HEK293 (cell line): ENCODE data around the gene ACP7.
A peak's percentile ranks its signal among the peaks of the same experiment; 100 is the strongest.

Experiments used
- EGR2 ChIP-seq: fragments of 450-650 bp; formaldehyde crosslinking; IDR thresholded peaks from 2 replicates; pipeline ENCODE4 v1.5.1; 2016; ENCODE audit warnings: low read depth, missing biosample characterization, missing genetic modification characterization
- GFI1B ChIP-seq: fragments of 450-650 bp; formaldehyde crosslinking; IDR thresholded peaks from 2 replicates; pipeline ENCODE4 v1.5.1; 2016; ENCODE audit warnings: missing biosample characterization, missing genetic modification characterization
- IKZF3 ChIP-seq: fragments of 450-650 bp; IDR thresholded peaks from 2 replicates; pipeline ENCODE4 v1.5.0; 2018; ENCODE audit warnings: missing biosample characterization, mild to moderate bottlenecking, missing genetic modification characterization, moderate library complexity
- KLF16 ChIP-seq: fragments of 450-650 bp; formaldehyde crosslinking; IDR thresholded peaks from 2 replicates; pipeline ENCODE4 v1.5.1; 2017; ENCODE audit warnings: missing biosample characterization, missing genetic modification characterization
- KLF9 ChIP-seq: fragments of 450-650 bp; formaldehyde crosslinking; IDR thresholded peaks from 2 replicates; pipeline ENCODE4 v1.5.1; 2016; ENCODE audit warnings: missing biosample characterization, missing genetic modification characterization, low read depth
- MZF1 ChIP-seq: fragments of 450-650 bp; formaldehyde crosslinking; IDR thresholded peaks from 2 replicates; pipeline ENCODE4 v1.5.1; 2017; ENCODE audit warnings: missing biosample characterization, missing genetic modification characterization, borderline replicate concordance
- OVOL3 ChIP-seq: fragments of 450-650 bp; formaldehyde crosslinking; IDR thresholded peaks from 2 replicates; pipeline ENCODE4 v1.5.1; 2016; ENCODE audit warnings: missing biosample characterization, missing genetic modification characterization
- REPIN1 ChIP-seq: fragments of 450-650 bp; formaldehyde crosslinking; IDR thresholded peaks from 2 replicates; pipeline ENCODE4 v1.5.1; 2017; ENCODE audit warnings: missing biosample characterization, missing genetic modification characterization, low read depth
- SETDB1 ChIP-seq: IDR thresholded peaks from one replicate; pipeline ENCODE4 v1.6.1; 2017; ENCODE audit warnings: mild to moderate bottlenecking, low read length, moderate library complexity, mixed read lengths; ENCODE audit not compliant: insufficient read length
- ZBTB17 ChIP-seq: fragments of 450-650 bp; formaldehyde crosslinking; IDR thresholded peaks from 2 replicates; pipeline ENCODE4 v1.5.1; 2016; ENCODE audit warnings: missing biosample characterization, missing genetic modification characterization
- ZFP3 ChIP-seq: fragments of 450-650 bp; formaldehyde crosslinking; IDR thresholded peaks from 2 replicates; pipeline ENCODE4 v1.5.1; 2016; ENCODE audit warnings: low read depth, missing biosample characterization, missing genetic modification characterization
- ZNF10 ChIP-seq: fragments of 450-650 bp; formaldehyde crosslinking; IDR thresholded peaks from 2 replicates; pipeline ENCODE4 v1.5.1; 2017; ENCODE audit warnings: missing biosample characterization, missing genetic modification characterization
- ZNF114 ChIP-seq: fragments of 450-650 bp; formaldehyde crosslinking; IDR thresholded peaks from 2 replicates; pipeline ENCODE4 v1.5.0; 2017; ENCODE audit warnings: missing biosample characterization, missing genetic modification characterization
- ZNF132 ChIP-seq: fragments of 450-650 bp; formaldehyde crosslinking; IDR thresholded peaks from 2 replicates; pipeline ENCODE4 v1.5.1; 2017; ENCODE audit warnings: missing biosample characterization, missing genetic modification characterization, borderline replicate concordance
- ZNF155 ChIP-seq: fragments of 450-650 bp; formaldehyde crosslinking; IDR thresholded peaks from 2 replicates; pipeline ENCODE4 v1.5.1; 2016; ENCODE audit warnings: missing biosample characterization, missing genetic modification characterization
- ZNF16 ChIP-seq: fragments of 450-650 bp; formaldehyde crosslinking; IDR thresholded peaks from 2 replicates; pipeline ENCODE4 v1.5.1; 2016; ENCODE audit warnings: low read depth, missing biosample characterization, missing genetic modification characterization
- ZNF214 ChIP-seq: fragments of 450-650 bp; formaldehyde crosslinking; IDR thresholded peaks from 2 replicates; pipeline ENCODE4 v1.5.1; 2017; ENCODE audit warnings: missing biosample characterization, mild to moderate bottlenecking, missing genetic modification characterization, borderline replicate concordance
- ZNF223 ChIP-seq: fragments of 450-650 bp; formaldehyde crosslinking; IDR thresholded peaks from 2 replicates; pipeline ENCODE4 v1.5.1; 2016; ENCODE audit warnings: missing biosample characterization, missing genetic modification characterization
- ZNF239 ChIP-seq: fragments of 450-650 bp; formaldehyde crosslinking; IDR thresholded peaks from 2 replicates; pipeline ENCODE4 v1.5.1; 2016; ENCODE audit warnings: missing biosample characterization, missing genetic modification characterization
- ZNF292 ChIP-seq: fragments of 450-650 bp; formaldehyde crosslinking; IDR thresholded peaks from 2 replicates; pipeline ENCODE4 v1.5.1; 2016; ENCODE audit warnings: low read depth, missing biosample characterization, missing genetic modification characterization, borderline replicate concordance
- ZNF311 ChIP-seq: fragments of 450-650 bp; formaldehyde crosslinking; IDR thresholded peaks from 2 replicates; pipeline ENCODE4 v1.5.1; 2017; ENCODE audit warnings: missing biosample characterization, missing genetic modification characterization, borderline replicate concordance
- ZNF394 ChIP-seq: fragments of 450-650 bp; formaldehyde crosslinking; IDR thresholded peaks from 2 replicates; pipeline ENCODE4 v1.5.1; 2016; ENCODE audit warnings: missing biosample characterization, missing genetic modification characterization, mild to moderate bottlenecking, moderate library complexity, borderline replicate concordance
- ZNF416 ChIP-seq: fragments of 450-650 bp; formaldehyde crosslinking; IDR thresholded peaks from 2 replicates; pipeline ENCODE4 v1.5.1; 2016; ENCODE audit warnings: missing biosample characterization, missing genetic modification characterization
- ZNF48 ChIP-seq: fragments of 450-650 bp; formaldehyde crosslinking; IDR thresholded peaks from 2 replicates; pipeline ENCODE4 v1.5.1; 2016; ENCODE audit warnings: missing biosample characterization, missing genetic modification characterization
- ZNF501 ChIP-seq: fragments of 450-650 bp; formaldehyde crosslinking; IDR thresholded peaks from 2 replicates; pipeline ENCODE4 v1.5.1; 2016; ENCODE audit warnings: missing biosample characterization, missing genetic modification characterization
- ZNF514 ChIP-seq: fragments of 450-650 bp; formaldehyde crosslinking; IDR thresholded peaks from 2 replicates; pipeline ENCODE4 v1.5.1; 2016; ENCODE audit warnings: missing biosample characterization, missing genetic modification characterization
- ZNF521 ChIP-seq: fragments of 450-650 bp; formaldehyde crosslinking; IDR thresholded peaks from 2 replicates; pipeline ENCODE4 v1.5.1; 2017; ENCODE audit warnings: missing biosample characterization, mild to moderate bottlenecking, missing genetic modification characterization
- ZNF561 ChIP-seq: fragments of 450-650 bp; IDR thresholded peaks from 2 replicates; pipeline ENCODE4 v1.5.1; 2018; ENCODE audit warnings: missing biosample characterization, missing genetic modification characterization, borderline replicate concordance
- ZNF707 ChIP-seq: fragments of 450-650 bp; formaldehyde crosslinking; IDR thresholded peaks from 2 replicates; pipeline ENCODE4 v1.5.1; 2016; ENCODE audit warnings: missing biosample characterization, missing genetic modification characterization
- ZNF785 ChIP-seq: fragments of 450-650 bp; formaldehyde crosslinking; IDR thresholded peaks from 2 replicates; pipeline ENCODE4 v1.5.1; 2016; ENCODE audit warnings: missing biosample characterization, missing genetic modification characterization
- ZNF791 ChIP-seq: fragments of 450-650 bp; formaldehyde crosslinking; IDR thresholded peaks from 2 replicates; pipeline ENCODE4 v1.5.1; 2016; ENCODE audit warnings: missing biosample characterization, missing genetic modification characterization
- ZNF843 ChIP-seq: fragments of 450-650 bp; formaldehyde crosslinking; IDR thresholded peaks from 2 replicates; pipeline ENCODE4 v1.5.1; 2016; ENCODE audit warnings: missing biosample characterization, missing genetic modification characterization
- TF ChIP-seq, protein P1 (sequence below): fragments of 450-650 bp; formaldehyde crosslinking; IDR thresholded peaks from 2 replicates; pipeline ENCODE4 v1.5.0; 2017; ENCODE audit warnings: missing biosample characterization, missing genetic modification characterization, borderline replicate concordance
- TF ChIP-seq, protein P2 (sequence below): IDR thresholded peaks from 2 replicates; pipeline ENCODE4 v1.6.1; 2011; ENCODE audit warnings: mild to moderate bottlenecking, low read depth, low read length, borderline replicate concordance
- TF ChIP-seq, protein P3 (sequence below): fragments of 450-650 bp; formaldehyde crosslinking; IDR thresholded peaks from 2 replicates; pipeline ENCODE4 v1.5.1; 2017; ENCODE audit warnings: missing biosample characterization, missing genetic modification characterization
- TF ChIP-seq, protein P4 (sequence below): fragments of 450-650 bp; formaldehyde crosslinking; IDR thresholded peaks from 2 replicates; pipeline ENCODE4 v1.5.1; 2017; ENCODE audit warnings: missing biosample characterization, missing genetic modification characterization

The ACP7 gene

DNA sequence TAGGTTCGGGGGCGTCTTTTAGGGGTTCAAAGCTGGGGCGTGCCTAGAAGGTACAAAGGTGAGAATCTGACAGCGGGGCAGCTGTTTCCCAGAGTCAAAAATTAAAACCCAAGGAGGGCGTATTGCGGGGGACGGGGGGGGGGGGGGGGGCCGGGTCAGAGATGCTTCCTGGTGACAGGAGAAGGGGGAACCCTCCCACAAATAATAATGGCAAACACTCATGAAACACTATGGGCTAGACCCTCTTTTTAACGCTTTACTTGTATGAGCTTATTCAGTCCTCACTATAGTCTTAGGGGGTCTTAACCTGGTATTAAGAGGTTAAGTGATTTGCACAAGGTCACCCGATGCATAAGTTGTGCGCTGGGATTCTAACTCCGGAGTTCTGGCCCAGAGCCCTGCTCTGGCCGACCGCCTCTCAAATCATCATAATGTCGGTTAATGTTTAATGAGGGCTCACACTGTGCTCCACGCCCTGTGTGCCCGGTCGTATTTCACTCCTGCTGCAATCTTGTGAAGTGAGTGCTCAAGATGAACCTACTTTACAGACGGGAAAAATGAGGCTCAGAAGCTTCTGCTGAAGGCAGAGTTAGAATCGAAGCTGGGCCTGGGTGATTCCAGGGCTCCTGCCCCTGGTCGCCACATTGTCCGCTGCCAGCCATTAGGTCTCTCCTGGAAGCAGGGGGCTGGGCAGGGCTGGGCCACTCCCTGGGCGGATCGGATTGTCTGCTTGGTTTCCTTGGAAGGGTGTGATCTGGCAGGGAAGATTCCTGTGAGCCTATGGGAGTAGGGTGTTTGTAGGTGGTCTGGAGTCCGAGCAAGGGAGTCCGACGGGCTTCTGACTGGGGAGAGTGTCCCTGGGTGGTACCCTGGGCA is 42.4 kb downstream of the ACP7 start (continued):
- TF ChIP-seq ZNF114 (tag by site-specific recombination) (no peak), EGR2 (tag by site-specific recombination) (no peak), ZNF785 (tag by site-specific recombination) (no peak), ZNF311 (tag by site-specific recombination) (no peak), ZNF791 (tag by site-specific recombination) (no peak), KLF16 (tag by site-specific recombination) (no peak), ZNF16 (tag by site-specific recombination) (no peak), ZNF214 (tag by site-specific recombination) (no peak), ZNF843 (tag by site-specific recombination) (peak; percentile 67; the same call in 1 of the 2 replicates), ZNF48 (no peak), OVOL3 (tag by site-specific recombination) (no peak), IKZF3 (tag by site-specific recombination) (peak; percentile 70), ZBTB17 (tag by site-specific recombination) (peak; percentile 81), ZNF501 (tag by site-specific recombination) (peak; percentile 90), ZNF223 (tag by site-specific recombination) (no peak), ZNF155 (tag by site-specific recombination) (no peak), ZNF10 (peak; percentile 38; the same call in 1 of the 2 replicates), ZNF521 (tag by site-specific recombination) (no peak), MZF1 (tag by site-specific recombination) (peak; percentile 55; the same call in 1 of the 2 replicates), ZNF514 (tag by site-specific recombination) (no peak), KLF9 (tag by site-specific recombination) (peak; percentile 48; the same call in 1 of the 2 replicates), ZNF416 (no peak), REPIN1 (tag by site-specific recombination) (peak; percentile 92; the same call in 1 of the 2 replicates), ZNF561 (tag by site-specific recombination) (peak; percentile 71; the same call in 1 of the 2 replicates), ZNF292 (tag by site-specific recombination) (no peak), ZNF707 (tag by site-specific recombination) (no peak), ZNF239 (tag by site-specific recombination) (no peak), ZFP3 (tag by site-specific recombination) (no peak), GFI1B (tag by site-specific recombination) (0 out of 2 replicates have a peak, but pooled peaks have one; percentile 23), ZNF394 (tag by site-specific recombination) (peak; percentile 60; the same call in 1 of the 2 replicates), ZNF132 (no peak), SETDB1 (no peak)
- TF ChIP-seq, protein P1, sequence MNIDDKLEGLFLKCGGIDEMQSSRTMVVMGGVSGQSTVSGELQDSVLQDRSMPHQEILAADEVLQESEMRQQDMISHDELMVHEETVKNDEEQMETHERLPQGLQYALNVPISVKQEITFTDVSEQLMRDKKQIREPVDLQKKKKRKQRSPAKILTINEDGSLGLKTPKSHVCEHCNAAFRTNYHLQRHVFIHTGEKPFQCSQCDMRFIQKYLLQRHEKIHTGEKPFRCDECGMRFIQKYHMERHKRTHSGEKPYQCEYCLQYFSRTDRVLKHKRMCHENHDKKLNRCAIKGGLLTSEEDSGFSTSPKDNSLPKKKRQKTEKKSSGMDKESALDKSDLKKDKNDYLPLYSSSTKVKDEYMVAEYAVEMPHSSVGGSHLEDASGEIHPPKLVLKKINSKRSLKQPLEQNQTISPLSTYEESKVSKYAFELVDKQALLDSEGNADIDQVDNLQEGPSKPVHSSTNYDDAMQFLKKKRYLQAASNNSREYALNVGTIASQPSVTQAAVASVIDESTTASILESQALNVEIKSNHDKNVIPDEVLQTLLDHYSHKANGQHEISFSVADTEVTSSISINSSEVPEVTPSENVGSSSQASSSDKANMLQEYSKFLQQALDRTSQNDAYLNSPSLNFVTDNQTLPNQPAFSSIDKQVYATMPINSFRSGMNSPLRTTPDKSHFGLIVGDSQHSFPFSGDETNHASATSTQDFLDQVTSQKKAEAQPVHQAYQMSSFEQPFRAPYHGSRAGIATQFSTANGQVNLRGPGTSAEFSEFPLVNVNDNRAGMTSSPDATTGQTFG (tag by site-specific recombination): no peak
- TF ChIP-seq, protein P2, sequence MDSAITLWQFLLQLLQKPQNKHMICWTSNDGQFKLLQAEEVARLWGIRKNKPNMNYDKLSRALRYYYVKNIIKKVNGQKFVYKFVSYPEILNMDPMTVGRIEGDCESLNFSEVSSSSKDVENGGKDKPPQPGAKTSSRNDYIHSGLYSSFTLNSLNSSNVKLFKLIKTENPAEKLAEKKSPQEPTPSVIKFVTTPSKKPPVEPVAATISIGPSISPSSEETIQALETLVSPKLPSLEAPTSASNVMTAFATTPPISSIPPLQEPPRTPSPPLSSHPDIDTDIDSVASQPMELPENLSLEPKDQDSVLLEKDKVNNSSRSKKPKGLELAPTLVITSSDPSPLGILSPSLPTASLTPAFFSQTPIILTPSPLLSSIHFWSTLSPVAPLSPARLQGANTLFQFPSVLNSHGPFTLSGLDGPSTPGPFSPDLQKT: no peak
- TF ChIP-seq, protein P3, sequence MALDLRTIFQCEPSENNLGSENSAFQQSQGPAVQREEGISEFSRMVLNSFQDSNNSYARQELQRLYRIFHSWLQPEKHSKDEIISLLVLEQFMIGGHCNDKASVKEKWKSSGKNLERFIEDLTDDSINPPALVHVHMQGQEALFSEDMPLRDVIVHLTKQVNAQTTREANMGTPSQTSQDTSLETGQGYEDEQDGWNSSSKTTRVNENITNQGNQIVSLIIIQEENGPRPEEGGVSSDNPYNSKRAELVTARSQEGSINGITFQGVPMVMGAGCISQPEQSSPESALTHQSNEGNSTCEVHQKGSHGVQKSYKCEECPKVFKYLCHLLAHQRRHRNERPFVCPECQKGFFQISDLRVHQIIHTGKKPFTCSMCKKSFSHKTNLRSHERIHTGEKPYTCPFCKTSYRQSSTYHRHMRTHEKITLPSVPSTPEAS (tag by site-specific recombination): no peak
- TF ChIP-seq, protein P4, sequence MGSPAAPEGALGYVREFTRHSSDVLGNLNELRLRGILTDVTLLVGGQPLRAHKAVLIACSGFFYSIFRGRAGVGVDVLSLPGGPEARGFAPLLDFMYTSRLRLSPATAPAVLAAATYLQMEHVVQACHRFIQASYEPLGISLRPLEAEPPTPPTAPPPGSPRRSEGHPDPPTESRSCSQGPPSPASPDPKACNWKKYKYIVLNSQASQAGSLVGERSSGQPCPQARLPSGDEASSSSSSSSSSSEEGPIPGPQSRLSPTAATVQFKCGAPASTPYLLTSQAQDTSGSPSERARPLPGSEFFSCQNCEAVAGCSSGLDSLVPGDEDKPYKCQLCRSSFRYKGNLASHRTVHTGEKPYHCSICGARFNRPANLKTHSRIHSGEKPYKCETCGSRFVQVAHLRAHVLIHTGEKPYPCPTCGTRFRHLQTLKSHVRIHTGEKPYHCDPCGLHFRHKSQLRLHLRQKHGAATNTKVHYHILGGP (tag by site-specific recombination): no peak
